A549 (cell line): ENCODE results near the gene MYO1D.

Experiments
- MYC ChIP-seq: IDR thresholded peaks from 2 replicates; pipeline ENCODE4 v1.6.1; 2012; ENCODE audit warnings: mild to moderate bottlenecking, inconsistent platforms, low read length, improper control_type of control experiment, borderline replicate concordance
- NFE2L2 ChIP-seq: fragments of 150-350 bp; conservative IDR thresholded peaks from 2 replicates; pipeline ENCODE4 v1.6.1; 2014; ENCODE audit warnings: low read length
- PHF8 ChIP-seq: fragments of 200-600 bp; sonication (generic); IDR thresholded peaks from 2 replicates; pipeline ENCODE4 v1.6.1; 2016; ENCODE audit warnings: low read depth, mild to moderate bottlenecking, antibody characterized with exemption, moderate library complexity, borderline replicate concordance
- POLR2A ChIP-seq: IDR thresholded peaks from 2 replicates; pipeline ENCODE4 v1.6.1; 2012; ENCODE audit warnings: mild to moderate bottlenecking, low read length
- SMC3 ChIP-seq: fragments of >200 bp; sonication (Bioruptor Twin); formaldehyde crosslinking; IDR thresholded peaks from 3 replicates; pipeline ENCODE4 v1.6.1; 2018; ENCODE audit warnings: inconsistent platforms
- TF ChIP-seq, protein P1 (sequence below): fragments of >200 bp; sonication (Bioruptor Twin); formaldehyde crosslinking; IDR thresholded peaks from 3 replicates; pipeline ENCODE4 v1.5.1; 2016
- TF ChIP-seq, protein P2 (sequence below): fragments of 450-650 bp; IDR thresholded peaks from 2 replicates; pipeline ENCODE4 v1.6.1; 2014; ENCODE audit warnings: antibody characterized with exemption
- TF ChIP-seq, protein P3 (sequence below): fragments of 200-600 bp; sonication (generic); IDR thresholded peaks from 2 replicates; pipeline ENCODE4 v1.6.1; 2016; ENCODE audit warnings: antibody characterized with exemption, mild to moderate bottlenecking, moderate library complexity

DNA sequence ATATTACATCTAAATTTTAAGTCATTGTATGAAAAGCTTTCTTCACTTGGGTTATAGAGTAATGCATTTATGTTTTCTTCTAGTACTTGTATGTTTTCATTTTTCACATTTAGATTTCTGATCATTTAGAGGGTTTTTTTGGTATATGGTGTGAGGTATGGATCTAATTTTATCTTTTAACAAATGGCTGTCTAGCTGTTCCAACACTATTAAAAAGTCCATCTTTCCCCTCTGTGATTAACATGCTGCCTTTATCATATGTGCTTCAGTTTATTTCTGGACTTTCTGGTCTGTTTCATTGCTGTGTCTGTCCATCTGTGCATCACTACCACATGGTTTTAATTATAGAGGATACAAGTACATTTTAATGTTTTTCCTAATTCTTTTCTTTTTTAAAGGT is 163.8 kb downstream of the MYO1D start:
- TF ChIP-seq, protein P1, sequence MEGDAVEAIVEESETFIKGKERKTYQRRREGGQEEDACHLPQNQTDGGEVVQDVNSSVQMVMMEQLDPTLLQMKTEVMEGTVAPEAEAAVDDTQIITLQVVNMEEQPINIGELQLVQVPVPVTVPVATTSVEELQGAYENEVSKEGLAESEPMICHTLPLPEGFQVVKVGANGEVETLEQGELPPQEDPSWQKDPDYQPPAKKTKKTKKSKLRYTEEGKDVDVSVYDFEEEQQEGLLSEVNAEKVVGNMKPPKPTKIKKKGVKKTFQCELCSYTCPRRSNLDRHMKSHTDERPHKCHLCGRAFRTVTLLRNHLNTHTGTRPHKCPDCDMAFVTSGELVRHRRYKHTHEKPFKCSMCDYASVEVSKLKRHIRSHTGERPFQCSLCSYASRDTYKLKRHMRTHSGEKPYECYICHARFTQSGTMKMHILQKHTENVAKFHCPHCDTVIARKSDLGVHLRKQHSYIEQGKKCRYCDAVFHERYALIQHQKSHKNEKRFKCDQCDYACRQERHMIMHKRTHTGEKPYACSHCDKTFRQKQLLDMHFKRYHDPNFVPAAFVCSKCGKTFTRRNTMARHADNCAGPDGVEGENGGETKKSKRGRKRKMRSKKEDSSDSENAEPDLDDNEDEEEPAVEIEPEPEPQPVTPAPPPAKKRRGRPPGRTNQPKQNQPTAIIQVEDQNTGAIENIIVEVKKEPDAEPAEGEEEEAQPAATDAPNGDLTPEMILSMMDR = no peak
- TF ChIP-seq, protein P2, sequence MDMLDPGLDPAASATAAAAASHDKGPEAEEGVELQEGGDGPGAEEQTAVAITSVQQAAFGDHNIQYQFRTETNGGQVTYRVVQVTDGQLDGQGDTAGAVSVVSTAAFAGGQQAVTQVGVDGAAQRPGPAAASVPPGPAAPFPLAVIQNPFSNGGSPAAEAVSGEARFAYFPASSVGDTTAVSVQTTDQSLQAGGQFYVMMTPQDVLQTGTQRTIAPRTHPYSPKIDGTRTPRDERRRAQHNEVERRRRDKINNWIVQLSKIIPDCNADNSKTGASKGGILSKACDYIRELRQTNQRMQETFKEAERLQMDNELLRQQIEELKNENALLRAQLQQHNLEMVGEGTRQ = no peak
- TF ChIP-seq MYC (no peak), PHF8 (no peak), SMC3 (no peak), NFE2L2 (no peak), POLR2A (no peak)
- TF ChIP-seq, protein P3, sequence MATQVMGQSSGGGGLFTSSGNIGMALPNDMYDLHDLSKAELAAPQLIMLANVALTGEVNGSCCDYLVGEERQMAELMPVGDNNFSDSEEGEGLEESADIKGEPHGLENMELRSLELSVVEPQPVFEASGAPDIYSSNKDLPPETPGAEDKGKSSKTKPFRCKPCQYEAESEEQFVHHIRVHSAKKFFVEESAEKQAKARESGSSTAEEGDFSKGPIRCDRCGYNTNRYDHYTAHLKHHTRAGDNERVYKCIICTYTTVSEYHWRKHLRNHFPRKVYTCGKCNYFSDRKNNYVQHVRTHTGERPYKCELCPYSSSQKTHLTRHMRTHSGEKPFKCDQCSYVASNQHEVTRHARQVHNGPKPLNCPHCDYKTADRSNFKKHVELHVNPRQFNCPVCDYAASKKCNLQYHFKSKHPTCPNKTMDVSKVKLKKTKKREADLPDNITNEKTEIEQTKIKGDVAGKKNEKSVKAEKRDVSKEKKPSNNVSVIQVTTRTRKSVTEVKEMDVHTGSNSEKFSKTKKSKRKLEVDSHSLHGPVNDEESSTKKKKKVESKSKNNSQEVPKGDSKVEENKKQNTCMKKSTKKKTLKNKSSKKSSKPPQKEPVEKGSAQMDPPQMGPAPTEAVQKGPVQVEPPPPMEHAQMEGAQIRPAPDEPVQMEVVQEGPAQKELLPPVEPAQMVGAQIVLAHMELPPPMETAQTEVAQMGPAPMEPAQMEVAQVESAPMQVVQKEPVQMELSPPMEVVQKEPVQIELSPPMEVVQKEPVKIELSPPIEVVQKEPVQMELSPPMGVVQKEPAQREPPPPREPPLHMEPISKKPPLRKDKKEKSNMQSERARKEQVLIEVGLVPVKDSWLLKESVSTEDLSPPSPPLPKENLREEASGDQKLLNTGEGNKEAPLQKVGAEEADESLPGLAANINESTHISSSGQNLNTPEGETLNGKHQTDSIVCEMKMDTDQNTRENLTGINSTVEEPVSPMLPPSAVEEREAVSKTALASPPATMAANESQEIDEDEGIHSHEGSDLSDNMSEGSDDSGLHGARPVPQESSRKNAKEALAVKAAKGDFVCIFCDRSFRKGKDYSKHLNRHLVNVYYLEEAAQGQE = no peak
